Lower lobe of right lung (tissue), 2 donors: ENCODE results near the gene P4HA1. TPM values are rescaled to one million over a fixed set of nuclear protein-coding genes. Genes with fewer than 3 reads are reported as not detected.
A peak's percentile ranks its signal among the peaks of the same experiment; 100 is the strongest.
"Not testable (repeated sequence)": the region's sequence is repeated elsewhere in the genome, so short reads cannot be mapped to it uniquely, and the experiment has no call there.

Experiments
- ATAC-seq, 2 donors: fragments of 200-7000 bp; cut with Tn5 transposase; one replicate each; pipeline ENCODE4 v1.9.1; 2020 to 2022; ENCODE audit warnings: mild to moderate bottlenecking in 2 of 2, moderate library complexity in 2 of 2
- DNase-seq: peaks from one replicate; pipeline ENCODE4 v3.0.0-alpha.2; 2020
- H3K27ac ChIP-seq: fragments of 200-600 bp; one replicate; pipeline ENCODE4 v1.8.0; 2022
- H3K27me3 ChIP-seq: fragments of 200-600 bp; one replicate; pipeline ENCODE4 v1.8.0; 2022; ENCODE audit warnings: low read depth
- H3K36me3 ChIP-seq: fragments of 200-600 bp; one replicate; pipeline ENCODE4 v1.8.0; 2022; ENCODE audit warnings: mild to moderate bottlenecking
- H3K4me1 ChIP-seq: fragments of 200-600 bp; one replicate; pipeline ENCODE4 v1.8.0; 2022
- H3K4me3 ChIP-seq: fragments of 200-600 bp; one replicate; pipeline ENCODE4 v1.8.0; 2022; ENCODE audit warnings: mild to moderate bottlenecking
- H3K9me3 ChIP-seq: fragments of 200-600 bp; one replicate; pipeline ENCODE4 v1.8.0; 2022
- CTCF ChIP-seq: fragments of 200-600 bp; IDR thresholded peaks from one replicate; pipeline ENCODE4 v1.8.0; 2022; ENCODE audit warnings: antibody characterized with exemption, mild to moderate bottlenecking
- intact Hi-C: fragments of 100-400 bp; cut with DNase I; formaldehyde crosslinking; loops from one replicate; pipeline ENCODE4 v1.11.0; 2022
- total RNA-seq: library from RNA; stranded (reverse); fragmentation: NEBNext Ultra II Directional; extraction: Animal tissue kit (Norgen Biotek cat#: 25700); gene quantifications from one replicate; pipeline ENCODE4 v1.2.1, GENCODE V29; 2021
- donor health status: DM: no; HTN: yes; CAD: no; lungs with severe emphysema.

Gene P4HA1
- total RNA-seq, 1 donor from 2014 or later: 59.9 TPM

- Histone ChIP-seq H3K4me1 (no peaks in the 10 kb centered on the region), H3K9me3 (no peaks in the 10 kb centered on the region), H3K27me3 (no peaks in the 10 kb centered on the region), H3K4me3 (no peak overlapping the region), H3K27ac (peak overlapping the region; percentile 16), H3K36me3 (peaks cover 29% of the 10 kb centered on the region)
- DNase-seq (no peak), ATAC-seq (peak; percentile 49 to 50)
- no peak for TF ChIP-seq CTCF
- intact Hi-C loops: no loop called here
Measured at GRCh38 chr10:73117976-73118743, 21.5 kb upstream of the P4HA1 start.

- TF ChIP-seq CTCF: no peak
- Histone ChIP-seq H3K36me3 (peaks cover 21% of the 10 kb centered on the region), H3K27ac (no peak overlapping the region), H3K27me3 (no peaks in the 10 kb centered on the region), H3K4me1 (peaks cover 1% of the 10 kb centered on the region), H3K9me3 (no peaks in the 10 kb centered on the region), H3K4me3 (no peak overlapping the region)
- no peak for ATAC-seq
- no peak for DNase-seq
- intact Hi-C loops: no loop called here
Measured at GRCh38 chr10:73116017-73116416, 19.4 kb upstream of the P4HA1 start.

GRCh38 chr10:73113551-73113950 is 16.9 kb upstream of the P4HA1 start:
- TF ChIP-seq CTCF: no peak
- intact Hi-C loops: no loop called here
- no peak for DNase-seq
- Histone ChIP-seq H3K4me3 (no peak overlapping the region), H3K27me3 (no peaks in the 10 kb centered on the region), H3K27ac (no peak overlapping the region), H3K9me3 (no peaks in the 10 kb centered on the region), H3K4me1 (peaks cover 3% of the 10 kb centered on the region), H3K36me3 (peaks cover under 1% of the 10 kb centered on the region)
- no peak for ATAC-seq

GRCh38 chr10:73112032-73112431 is 15.4 kb upstream of the P4HA1 start:
- intact Hi-C loops, H3K27me3 ChIP-seq, H3K4me3 ChIP-seq, ATAC-seq, H3K27ac ChIP-seq, DNase-seq, H3K9me3 ChIP-seq, H3K4me1 ChIP-seq, H3K36me3 ChIP-seq: not testable (repeated sequence)

- no peak for TF ChIP-seq CTCF
Measured at GRCh38 chr10:73110345-73110849, 13.7 kb upstream of the P4HA1 start, which contains the start of gene NUDT13. Gene NUDT13 (plus strand): TSS chr10:73110455. CDS start chr10:73114366, 3,911 bp downstream.

GRCh38 chr10:73109248-73109652 is 12.6 kb upstream of the P4HA1 start:
- H3K27ac ChIP-seq, H3K9me3 ChIP-seq, ATAC-seq, H3K27me3 ChIP-seq, H3K4me3 ChIP-seq, intact Hi-C loops, H3K36me3 ChIP-seq, DNase-seq, H3K4me1 ChIP-seq: not testable (repeated sequence)

More at GRCh38 chr10:73110345-73110849, 13.7 kb upstream of the P4HA1 start, which contains the start of gene NUDT13:
- intact Hi-C loops: no loop called here
- Histone ChIP-seq H3K36me3 (no peaks in the 10 kb centered on the region), H3K4me1 (peaks cover 3% of the 10 kb centered on the region), H3K4me3 (peak within 1 kb of the TSS; percentile 63), H3K27ac (peak within 1 kb of the TSS; percentile 87), H3K27me3 (no peaks in the 10 kb centered on the region), H3K9me3 (no peaks in the 10 kb centered on the region)
- DNase-seq (peak; percentile 59), ATAC-seq (peak; percentile 97 to 99)
